Suprapubic skin (tissue), 4 donors: ENCODE results near the gene TM9SF4. TPM values are rescaled to one million over a fixed set of nuclear protein-coding genes. Genes with fewer than 3 reads are reported as not detected.
A peak's percentile ranks its signal among the peaks of the same experiment; 100 is the strongest.

Source experiments
- DNase-seq, 2 donors: peaks; one replicate each; pipeline ENCODE4 v3.0.0-alpha.2; 2019; ENCODE audit warnings: low spot score in 2 of 2
- H3K27ac ChIP-seq: fragments of 200-600 bp; sonication (generic); one replicate; pipeline ENCODE4 v1.5.1; 2019
- H3K27me3 ChIP-seq: fragments of 200-600 bp; sonication (generic); one replicate; pipeline ENCODE4 v1.5.1; 2019
- H3K36me3 ChIP-seq: fragments of 200-600 bp; sonication (generic); one replicate; pipeline ENCODE4 v1.5.1; 2019
- H3K4me1 ChIP-seq: fragments of 200-600 bp; sonication (generic); one replicate; pipeline ENCODE4 v1.5.1; 2019
- H3K4me3 ChIP-seq: fragments of 200-600 bp; sonication (generic); one replicate; pipeline ENCODE4 v1.5.1; 2019; ENCODE audit warnings: mild to moderate bottlenecking
- H3K9me3 ChIP-seq: fragments of 200-600 bp; sonication (generic); one replicate; pipeline ENCODE4 v1.5.1; 2019
- EP300 ChIP-seq: sonication (generic); formaldehyde crosslinking; IDR thresholded peaks from one replicate; pipeline ENCODE4 v1.6.1; 2017; ENCODE audit warnings: antibody characterized with exemption
- POLR2A ChIP-seq, 2 donors: fragments of 450-650 bp; IDR thresholded peaks; one replicate each; pipeline ENCODE4 v1.6.1; 2017; ENCODE audit warnings: antibody characterized with exemption in 2 of 2, mild to moderate bottlenecking in 2 of 2, moderate library complexity in 2 of 2
- POLR2AphosphoS5 ChIP-seq, 3 donors: sonication (generic); formaldehyde crosslinking; IDR thresholded peaks; one replicate each; pipeline ENCODE4 v1.6.1; 2017; ENCODE audit warnings: antibody characterized with exemption in 3 of 3
- WGBS: methylation state at CpG from one replicate; pipeline ENCODE4 v1.1.5; 2018; 5-methylcytosine and 5-hydroxymethylcytosine counted together
- total RNA-seq, 4 donors: library from RNA; depleted of rRNA; stranded (reverse); fragments of >200 nt; gene quantifications; one replicate each; pipeline ENCODE4 v1.1.0, GENCODE V29; 2016
- TF ChIP-seq, protein P1 (sequence below), 2 donors: fragments of 200-600 bp in 1 of 2; fragments of 450-650 bp in 1 of 2; sonication (generic) in 1 of 2; IDR thresholded peaks; one replicate each; pipeline ENCODE4 v1.5.1; 2016 to 2019; ENCODE audit warnings: antibody characterized with exemption in 2 of 2, mild to moderate bottlenecking in 1 of 2, moderate library complexity in 1 of 2

TM9SF4 gene
- total RNA-seq, 4 donors from 2014 or later, result 45.5 to 54.9 (median 51.6) TPM

DNA sequence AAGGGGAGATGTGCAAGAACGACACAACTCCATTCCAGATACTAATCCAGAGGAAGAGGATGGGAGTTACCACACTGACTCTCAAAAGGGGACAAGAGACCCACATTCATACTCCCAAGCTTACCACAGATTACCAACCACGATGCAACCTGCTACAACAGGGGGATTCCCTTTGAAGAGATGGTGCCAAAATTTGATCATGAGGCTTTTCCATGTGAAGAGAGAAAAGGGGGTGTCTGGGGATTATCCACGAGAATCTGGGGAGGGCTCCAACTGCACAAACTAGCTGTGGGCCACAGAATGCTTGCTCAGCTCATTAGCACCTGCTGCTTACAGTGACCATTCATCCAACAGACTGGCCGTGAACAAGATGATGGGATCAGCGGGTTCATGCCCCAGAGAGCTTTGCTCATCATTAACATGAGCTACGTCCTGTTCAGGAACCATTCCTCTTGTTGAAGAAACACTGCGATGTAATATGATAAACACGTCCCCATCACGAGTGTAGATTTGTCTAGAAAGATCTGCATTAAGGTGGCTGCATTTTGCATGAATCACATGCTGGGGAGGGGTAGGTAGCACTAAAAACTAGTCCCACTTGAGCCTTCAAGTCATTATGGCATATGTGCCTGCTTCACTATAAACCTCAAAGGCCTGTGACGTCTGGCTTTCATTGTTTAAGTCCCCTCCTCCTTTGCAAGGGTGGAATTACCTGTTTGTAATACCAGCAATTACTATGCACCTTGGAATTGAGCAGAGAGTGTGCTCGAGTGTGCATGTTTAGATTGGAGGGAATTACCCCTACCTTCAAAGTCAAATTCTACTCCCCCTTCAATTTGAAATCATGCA lies 94.1 kb downstream of the TM9SF4 start:
- Histone ChIP-seq H3K27ac (peak overlapping the region; percentile 95), H3K27me3 (no peaks in the 10 kb centered on the region), H3K4me3 (peak overlapping the region; percentile 95), H3K9me3 (no peaks in the 10 kb centered on the region), H3K4me1 (peaks cover 64% of the 10 kb centered on the region), H3K36me3 (peaks cover 27% of the 10 kb centered on the region)
- TF ChIP-seq POLR2A (IDR thresholded peaks at IDR 0.05), result no peak
- TF ChIP-seq EP300, result no peak
- TF ChIP-seq, protein P1, sequence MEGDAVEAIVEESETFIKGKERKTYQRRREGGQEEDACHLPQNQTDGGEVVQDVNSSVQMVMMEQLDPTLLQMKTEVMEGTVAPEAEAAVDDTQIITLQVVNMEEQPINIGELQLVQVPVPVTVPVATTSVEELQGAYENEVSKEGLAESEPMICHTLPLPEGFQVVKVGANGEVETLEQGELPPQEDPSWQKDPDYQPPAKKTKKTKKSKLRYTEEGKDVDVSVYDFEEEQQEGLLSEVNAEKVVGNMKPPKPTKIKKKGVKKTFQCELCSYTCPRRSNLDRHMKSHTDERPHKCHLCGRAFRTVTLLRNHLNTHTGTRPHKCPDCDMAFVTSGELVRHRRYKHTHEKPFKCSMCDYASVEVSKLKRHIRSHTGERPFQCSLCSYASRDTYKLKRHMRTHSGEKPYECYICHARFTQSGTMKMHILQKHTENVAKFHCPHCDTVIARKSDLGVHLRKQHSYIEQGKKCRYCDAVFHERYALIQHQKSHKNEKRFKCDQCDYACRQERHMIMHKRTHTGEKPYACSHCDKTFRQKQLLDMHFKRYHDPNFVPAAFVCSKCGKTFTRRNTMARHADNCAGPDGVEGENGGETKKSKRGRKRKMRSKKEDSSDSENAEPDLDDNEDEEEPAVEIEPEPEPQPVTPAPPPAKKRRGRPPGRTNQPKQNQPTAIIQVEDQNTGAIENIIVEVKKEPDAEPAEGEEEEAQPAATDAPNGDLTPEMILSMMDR (IDR thresholded peaks at IDR 0.05), result no peak
- TF ChIP-seq POLR2AphosphoS5 (IDR thresholded peaks at IDR 0.05), result no peak
- DNase-seq, result no peak
- WGBS, result 54% methylated on average over 11 of the region's 11 CpGs

DNA sequence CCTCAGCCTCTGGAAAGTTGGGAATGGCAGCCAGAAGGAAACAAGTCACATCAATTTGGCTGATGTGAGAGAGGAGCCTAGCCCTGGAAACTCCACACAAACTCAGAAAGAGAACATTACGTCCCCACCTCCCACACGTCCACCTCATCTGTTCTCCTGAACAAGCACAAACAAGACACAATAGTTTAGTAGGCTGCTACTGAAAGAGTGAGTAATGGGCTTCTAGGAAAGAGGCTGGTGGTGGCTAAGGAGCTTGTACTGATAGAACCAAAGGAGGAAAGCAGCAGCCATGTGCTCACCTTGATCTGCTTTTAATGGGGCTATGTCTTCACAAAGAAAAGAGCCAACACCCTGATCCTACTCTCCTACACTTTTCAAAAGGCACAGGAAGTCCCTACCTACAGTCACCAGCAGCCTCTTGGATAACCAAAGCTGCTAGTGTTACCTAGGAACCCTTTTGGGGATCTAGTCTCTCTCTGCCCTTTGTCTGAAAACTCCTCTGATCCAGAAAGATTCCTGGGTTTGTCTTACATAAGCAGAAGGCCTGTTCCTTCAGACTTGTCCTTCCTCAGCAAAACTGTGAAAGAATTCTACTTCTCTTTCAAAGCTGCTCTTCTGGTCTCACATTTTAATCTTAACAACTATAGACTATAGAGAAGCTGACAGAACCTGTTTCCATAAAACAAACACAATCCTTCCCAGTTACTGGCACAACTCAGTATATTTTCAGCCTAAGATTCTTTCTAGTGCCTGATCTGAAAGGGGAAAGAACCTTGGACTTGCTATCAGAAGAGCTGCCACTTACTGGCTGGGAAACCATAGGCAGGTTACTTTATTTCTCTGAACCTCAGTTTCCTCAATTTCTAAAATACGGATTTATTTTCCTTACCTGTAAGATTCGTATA lies 94.9 kb downstream of the TM9SF4 start:
- Histone ChIP-seq H3K4me3 (peak overlapping the region; percentile 95), H3K27me3 (no peaks in the 10 kb centered on the region), H3K4me1 (peaks cover 73% of the 10 kb centered on the region), H3K27ac (peak overlapping the region; percentile 95), H3K36me3 (peaks cover 19% of the 10 kb centered on the region), H3K9me3 (no peaks in the 10 kb centered on the region)
- TF ChIP-seq POLR2A (IDR thresholded peaks at IDR 0.05), result no peak
- no peak for DNase-seq
- 49% methylated on average over 4 of the region's 4 CpGs for WGBS

DNA sequence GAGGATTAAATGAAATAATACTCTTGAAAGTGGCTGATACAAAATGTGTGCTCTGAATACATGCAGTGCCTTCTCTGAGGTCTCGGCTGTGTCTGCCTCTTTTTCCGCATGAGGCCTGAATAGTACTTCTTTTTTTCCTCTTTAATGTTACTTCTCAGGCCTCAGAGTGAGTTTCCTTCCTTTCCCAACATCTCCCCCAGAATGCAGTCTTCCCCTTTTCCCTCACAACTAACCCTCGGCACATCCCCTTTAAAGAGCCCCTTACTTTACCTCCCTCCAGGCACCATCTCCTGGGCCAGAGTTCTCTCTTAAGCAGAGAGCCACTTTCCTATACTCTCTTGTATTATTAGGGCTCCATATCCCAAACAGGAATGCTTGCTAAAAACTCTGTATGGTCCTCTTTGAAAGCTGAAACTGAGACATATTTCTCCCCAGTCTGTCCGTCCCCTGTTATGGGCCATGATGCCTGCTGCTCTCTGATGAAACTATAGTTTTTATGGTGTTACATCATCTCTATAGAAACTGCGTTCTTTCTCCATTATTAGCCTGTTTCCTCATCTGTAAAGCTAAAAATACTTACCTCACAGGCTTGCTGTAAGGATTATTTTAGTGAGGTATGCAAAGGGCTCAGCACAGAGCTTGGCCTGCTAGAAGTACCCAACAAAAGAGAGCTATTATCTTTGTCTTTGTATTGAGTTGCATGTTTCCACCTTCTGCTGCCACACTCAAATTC lies 95.8 kb downstream of the TM9SF4 start:
- TF ChIP-seq, protein P1 (IDR thresholded peaks at IDR 0.05), result no peak
- no peak for TF ChIP-seq EP300
- no peak for TF ChIP-seq POLR2AphosphoS5 (IDR thresholded peaks at IDR 0.05)
- TF ChIP-seq POLR2A (IDR thresholded peaks at IDR 0.05), result no peak
- WGBS, result 57% methylated on average over 5 of the region's 5 CpGs
- DNase-seq, result no peak
- Histone ChIP-seq H3K9me3 (no peaks in the 10 kb centered on the region), H3K36me3 (peaks cover 10% of the 10 kb centered on the region), H3K4me3 (peak overlapping the region; percentile 95), H3K27ac (peak overlapping the region; percentile 95), H3K4me1 (peaks cover 79% of the 10 kb centered on the region), H3K27me3 (no peaks in the 10 kb centered on the region)

DNA sequence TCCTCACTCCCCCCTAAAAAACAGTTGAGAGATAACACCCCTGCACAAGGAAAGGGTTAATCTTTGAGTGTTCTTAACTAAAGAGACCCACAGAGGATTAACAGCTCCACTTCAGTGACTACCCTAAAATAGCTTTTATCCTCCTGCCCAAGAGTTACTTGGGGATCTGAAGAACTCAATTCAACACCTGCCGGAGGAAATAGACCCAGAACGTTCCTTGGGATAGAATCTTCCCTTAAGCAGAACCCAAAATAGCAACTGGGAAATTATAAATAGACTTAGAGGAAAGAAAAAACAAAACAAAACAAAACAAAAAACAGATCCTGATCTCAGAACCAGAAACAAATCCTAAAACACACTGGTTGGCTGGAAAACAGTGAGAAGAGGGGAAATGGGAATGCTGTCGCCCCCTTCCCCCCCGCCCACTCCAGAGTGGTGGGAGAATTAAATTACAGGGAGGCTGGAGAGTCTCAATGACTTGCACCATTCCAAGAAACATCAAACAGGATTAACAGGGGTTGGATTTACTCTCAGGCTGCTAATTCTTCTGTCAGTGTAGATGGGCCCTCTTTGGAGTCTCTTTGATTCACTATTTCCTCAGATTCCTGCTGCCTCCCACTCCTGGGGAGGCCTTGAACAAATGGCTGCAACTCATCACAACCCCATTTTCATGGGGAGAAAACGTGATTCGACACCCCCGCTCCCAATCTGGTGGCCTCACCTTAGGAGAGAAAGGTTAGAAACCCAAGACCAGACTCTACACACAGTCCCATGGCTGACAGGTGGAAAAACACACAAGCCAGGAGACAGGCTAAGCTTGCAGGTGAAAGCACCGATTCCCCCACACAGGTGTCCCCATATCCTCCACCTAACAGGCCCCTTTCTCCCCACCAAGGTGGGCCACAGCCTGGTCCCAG lies 96.6 kb downstream of the TM9SF4 start:
- TF ChIP-seq EP300 (no peak), POLR2AphosphoS5 (IDR thresholded peaks at IDR 0.05) (no peak), POLR2A (IDR thresholded peaks at IDR 0.05) (no peak)
- TF ChIP-seq, protein P1 (IDR thresholded peaks at IDR 0.05), result no peak
- H3K36me3 ChIP-seq, result peaks cover 4% of the 10 kb centered on the region
- H3K27me3 ChIP-seq, result no peaks in the 10 kb centered on the region
- DNase-seq, result no peak
- peaks cover 79% of the 10 kb centered on the region for H3K4me1 ChIP-seq
- H3K27ac ChIP-seq, result peak overlapping the region; percentile 95
- peak overlapping the region; percentile 95 for H3K4me3 ChIP-seq
- WGBS, result 33% methylated on average over 8 of the region's 8 CpGs
- H3K9me3 ChIP-seq, result no peaks in the 10 kb centered on the region
